Measurements from ENCODE around the gene ERRFI1.
"Not testable (repeated sequence)": the region's sequence is repeated elsewhere in the genome, so short reads cannot be mapped to it uniquely, and the experiment has no call there.

Gene ERRFI1

GRCh38 chr1:7967651-7968050 is 58.5 kb downstream of the ERRFI1 start:
- DNase-seq (ENCODE audit: low spot score) = no peak

- no peak for DNase-seq (ENCODE audit: low spot score)
Measured at GRCh38 chr1:7967196-7967595, 58.9 kb downstream of the ERRFI1 start.

DNA sequence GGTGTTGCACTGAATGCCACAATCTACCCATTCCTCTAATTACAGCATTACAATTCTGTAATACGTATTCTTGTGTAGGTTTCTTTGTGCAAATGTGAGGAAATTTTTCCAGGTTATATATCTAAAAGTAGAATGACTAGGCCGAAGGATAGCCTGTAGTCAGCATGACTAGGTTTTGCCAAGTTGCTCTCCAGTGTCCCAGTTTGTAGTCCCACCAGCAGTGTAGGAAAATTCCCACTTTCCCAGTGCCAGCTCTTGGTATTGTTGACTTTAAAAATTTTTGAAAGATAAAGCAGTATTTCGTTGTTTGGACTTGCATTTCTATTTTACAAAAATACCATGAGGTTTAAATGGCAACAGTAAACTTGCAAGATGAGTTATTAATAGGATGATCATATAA is 61.6 kb downstream of the ERRFI1 start:
- DNase-seq (ENCODE audit: low spot score) = no peak

GRCh38 chr1:7963841-7964240 is 62.3 kb downstream of the ERRFI1 start:
- not testable (repeated sequence) for DNase-seq (ENCODE audit: low spot score)

GRCh38 chr1:7963378-7963730 is 62.8 kb downstream of the ERRFI1 start:
- not testable (repeated sequence) for DNase-seq (ENCODE audit: low spot score)

GRCh38 chr1:7962636-7963377 is 63.3 kb downstream of the ERRFI1 start:
- no peak for DNase-seq (ENCODE audit: low spot score)

DNA sequence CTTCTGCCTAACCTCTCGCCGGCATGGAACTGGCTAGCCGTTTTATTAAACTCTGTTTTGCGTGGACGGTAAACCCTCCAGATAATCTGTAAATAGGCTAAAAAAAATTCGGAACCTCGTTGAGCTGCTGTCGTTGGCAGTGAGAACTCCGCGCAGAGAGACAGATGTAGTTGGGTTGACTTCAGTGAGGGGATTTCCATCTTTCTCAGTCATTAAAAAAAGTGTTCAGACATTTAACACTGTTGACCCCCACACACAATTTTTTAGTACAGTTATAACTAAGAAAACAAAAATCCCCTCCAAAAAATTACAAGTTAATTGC is 64.1 kb downstream of the ERRFI1 start:
- DNase-seq (ENCODE audit: low spot score) = no peak

Data from AG08395 (cell line).